Muscle layer of colon (tissue), 2 donors: ENCODE data around the gene LRMDA.

Source experiments
- H3K27ac ChIP-seq: one replicate; pipeline ENCODE4 v1.7.0; 2013; ENCODE audit warnings: low read depth, mild to moderate bottlenecking, low read length, moderate library complexity
- H3K27me3 ChIP-seq, 2 donors: one replicate each; pipeline ENCODE4 v1.7.0; 2013; ENCODE audit warnings: low read length in 2 of 2, mild to moderate bottlenecking in 2 of 2; ENCODE audit not compliant: insufficient read depth in 2 of 2, control insufficient read depth in 1 of 2
- H3K36me3 ChIP-seq: one replicate; pipeline ENCODE4 v1.7.0; 2013; ENCODE audit warnings: mild to moderate bottlenecking, low read length; ENCODE audit not compliant: insufficient read depth
- H3K4me1 ChIP-seq: one replicate; pipeline ENCODE4 v1.7.0; 2013; ENCODE audit warnings: mild to moderate bottlenecking, low read length; ENCODE audit not compliant: insufficient read depth
- H3K4me3 ChIP-seq, 2 donors: one replicate each; pipeline ENCODE4 v1.7.0; 2013; ENCODE audit warnings: low read length in 2 of 2, low read depth in 1 of 2, mild to moderate bottlenecking in 1 of 2, moderate library complexity in 1 of 2
- H3K9ac ChIP-seq: one replicate; pipeline ENCODE4 v1.7.0; 2013; ENCODE audit warnings: low read length
- H3K9me3 ChIP-seq: one replicate; pipeline ENCODE4 v1.7.0; 2013; ENCODE audit warnings: mild to moderate bottlenecking, low read length
- donor health status: abdominal sarcoma.
- donor health status: Adenocarcinoma of cecum.

LRMDA gene

GRCh38 chr10:75722020-75722419 is 290.6 kb downstream of the LRMDA start:
- Histone ChIP-seq H3K27me3 (no peaks in the 10 kb centered on the region), H3K4me3 (no peak overlapping the region), H3K4me1 (no peaks in the 10 kb centered on the region), H3K9ac (no peak overlapping the region), H3K27ac (no peak overlapping the region), H3K9me3 (no peaks in the 10 kb centered on the region), H3K36me3 (no peaks in the 10 kb centered on the region)

DNA sequence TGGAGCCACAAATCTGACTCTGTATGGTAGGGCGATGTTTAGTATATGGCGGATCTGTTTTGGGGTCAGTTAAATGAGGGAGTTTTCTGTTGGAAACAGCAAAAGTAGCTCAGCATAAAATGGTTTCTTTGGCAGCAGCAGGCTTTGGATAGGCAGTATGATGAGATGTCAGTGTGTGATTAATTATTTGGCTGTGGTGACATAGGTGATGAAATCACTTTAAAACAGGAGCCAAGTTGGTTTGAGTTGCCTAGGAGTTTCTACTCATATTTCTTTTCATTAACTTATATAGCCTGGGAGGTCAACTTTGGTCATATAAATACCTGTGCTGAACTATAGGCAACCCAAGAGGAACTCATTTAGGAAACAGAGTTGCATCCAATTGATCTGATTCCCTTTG is 291.2 kb downstream of the LRMDA start:
- no peak overlapping the region for H3K27ac ChIP-seq
- no peaks in the 10 kb centered on the region for H3K9me3 ChIP-seq
- H3K4me3 ChIP-seq = no peak overlapping the region
- H3K27me3 ChIP-seq = no peaks in the 10 kb centered on the region
- no peaks in the 10 kb centered on the region for H3K36me3 ChIP-seq
- H3K4me1 ChIP-seq = no peaks in the 10 kb centered on the region
- no peak overlapping the region for H3K9ac ChIP-seq

GRCh38 chr10:75723319-75723980 is 292.0 kb downstream of the LRMDA start:
- no peak overlapping the region for H3K27ac ChIP-seq
- H3K36me3 ChIP-seq = no peaks in the 10 kb centered on the region
- H3K27me3 ChIP-seq = no peaks in the 10 kb centered on the region
- no peak overlapping the region for H3K9ac ChIP-seq
- no peaks in the 10 kb centered on the region for H3K4me1 ChIP-seq
- no peaks in the 10 kb centered on the region for H3K9me3 ChIP-seq
- H3K4me3 ChIP-seq = no peak overlapping the region

DNA sequence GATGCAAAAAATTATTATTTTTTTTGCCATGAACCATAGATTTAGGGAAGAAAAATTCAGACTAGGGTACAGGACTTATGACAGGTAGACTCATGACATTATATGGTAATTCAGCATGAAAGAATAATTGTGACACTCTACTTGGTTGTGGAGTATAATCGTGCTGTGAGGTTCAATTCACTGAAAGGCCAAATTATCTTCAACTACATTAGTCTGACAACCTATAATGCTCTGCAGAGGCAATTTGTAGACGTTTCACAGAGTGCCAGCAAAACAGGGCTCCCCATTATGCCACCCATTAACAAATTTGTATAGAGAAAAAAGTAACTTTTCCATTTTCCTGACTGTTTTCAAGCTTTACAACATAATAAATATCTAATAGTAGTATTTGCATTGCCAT is 292.6 kb downstream of the LRMDA start:
- H3K27ac ChIP-seq = no peak overlapping the region
- no peak overlapping the region for H3K9ac ChIP-seq
- H3K27me3 ChIP-seq = no peaks in the 10 kb centered on the region
- no peaks in the 10 kb centered on the region for H3K36me3 ChIP-seq
- H3K4me3 ChIP-seq = no peak overlapping the region
- H3K4me1 ChIP-seq = no peaks in the 10 kb centered on the region
- no peaks in the 10 kb centered on the region for H3K9me3 ChIP-seq

GRCh38 chr10:75726522-75727483 is 295.4 kb downstream of the LRMDA start:
- no peaks in the 10 kb centered on the region for H3K36me3 ChIP-seq
- H3K27me3 ChIP-seq = no peaks in the 10 kb centered on the region
- H3K9me3 ChIP-seq = no peaks in the 10 kb centered on the region
- H3K9ac ChIP-seq = no peak overlapping the region
- H3K4me1 ChIP-seq = no peaks in the 10 kb centered on the region
- no peak overlapping the region for H3K27ac ChIP-seq
- no peak overlapping the region for H3K4me3 ChIP-seq

- Histone ChIP-seq H3K9me3 (no peaks in the 10 kb centered on the region), H3K27me3 (no peaks in the 10 kb centered on the region), H3K4me1 (no peaks in the 10 kb centered on the region), H3K9ac (no peak overlapping the region), H3K27ac (no peak overlapping the region), H3K36me3 (no peaks in the 10 kb centered on the region), H3K4me3 (no peak overlapping the region)
These were observed 299.4 kb downstream of the LRMDA start for GRCh38 chr10:75730847-75731246.

DNA sequence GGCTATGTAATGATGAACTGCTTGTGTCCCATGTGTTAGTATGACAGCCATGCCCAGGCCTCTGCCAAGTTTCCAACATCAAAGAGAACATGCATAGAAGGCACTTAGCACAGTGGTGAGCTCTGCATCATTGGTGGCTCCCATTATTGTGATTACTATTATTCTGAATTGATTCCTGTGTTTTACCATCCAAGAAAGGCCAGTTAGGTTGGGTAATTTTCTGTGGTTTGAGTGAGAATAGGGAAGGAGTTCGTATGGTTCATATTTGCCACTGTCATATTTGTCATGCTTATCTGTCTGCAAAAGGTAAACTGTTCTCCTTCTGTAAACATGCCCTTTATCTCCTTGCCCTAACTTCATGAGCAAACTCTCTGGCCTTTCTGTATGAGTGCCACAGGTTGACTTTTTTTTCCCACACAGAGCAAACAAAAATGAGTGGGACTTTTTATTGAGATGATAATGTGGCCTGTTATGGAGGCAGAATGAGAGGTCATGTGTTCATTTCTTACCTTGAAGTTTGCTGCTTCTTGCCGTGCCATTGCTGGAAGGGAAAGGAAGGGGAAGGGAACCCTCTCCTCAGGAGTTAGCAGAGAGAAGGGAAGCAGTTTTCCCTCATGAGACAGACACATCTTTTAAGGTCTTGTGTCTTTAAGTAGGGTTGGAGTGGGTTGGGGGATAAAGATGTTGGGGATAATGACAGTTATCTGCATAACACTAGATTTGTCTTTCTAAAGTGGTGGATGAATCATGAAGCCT is 301.9 kb downstream of the LRMDA start:
- Histone ChIP-seq H3K9ac (no peak overlapping the region), H3K27ac (no peak overlapping the region), H3K9me3 (no peaks in the 10 kb centered on the region), H3K27me3 (no peaks in the 10 kb centered on the region), H3K36me3 (no peaks in the 10 kb centered on the region), H3K4me3 (no peak overlapping the region), H3K4me1 (no peaks in the 10 kb centered on the region)

- Histone ChIP-seq H3K9ac (no peak overlapping the region), H3K27ac (no peak overlapping the region), H3K27me3 (no peaks in the 10 kb centered on the region), H3K4me3 (no peak overlapping the region), H3K4me1 (no peaks in the 10 kb centered on the region), H3K36me3 (no peaks in the 10 kb centered on the region), H3K9me3 (peaks cover 3% of the 10 kb centered on the region)
These were observed 304.8 kb downstream of the LRMDA start for GRCh38 chr10:75736151-75736640.

DNA sequence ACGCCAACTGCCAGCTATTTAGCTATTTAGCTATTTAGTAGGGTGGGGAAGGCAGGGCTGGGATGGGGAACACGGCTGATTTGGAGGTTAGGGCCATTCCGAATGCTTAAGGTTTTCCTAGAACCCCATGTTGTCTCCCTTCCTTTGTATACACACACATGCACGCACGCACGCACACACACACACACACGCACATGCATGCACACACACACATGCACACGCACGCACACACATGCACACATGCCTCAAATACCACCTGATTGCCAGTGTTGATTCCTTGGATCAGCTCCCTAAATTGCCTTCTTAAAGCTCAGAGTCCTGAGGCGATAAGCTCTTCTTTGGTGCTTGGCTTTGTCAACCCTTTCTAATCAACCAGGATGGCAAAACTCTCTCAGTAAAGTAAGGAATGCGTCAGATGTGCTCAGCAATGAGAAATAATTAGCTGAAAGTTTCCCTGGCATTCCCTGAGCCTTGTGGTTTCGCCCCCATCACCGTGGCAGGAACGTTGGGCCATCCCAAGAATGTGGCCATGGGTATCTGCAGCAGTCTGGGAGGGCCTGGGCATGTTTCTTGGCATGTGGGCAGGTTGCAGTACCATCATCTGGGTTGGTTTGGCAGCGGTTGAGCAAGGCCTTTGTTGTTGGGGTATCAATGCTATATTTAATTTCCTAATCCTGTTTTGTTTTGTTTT is 305.6 kb downstream of the LRMDA start:
- Histone ChIP-seq H3K9me3 (peaks cover 5% of the 10 kb centered on the region), H3K36me3 (no peaks in the 10 kb centered on the region), H3K27me3 (no peaks in the 10 kb centered on the region), H3K9ac (no peak overlapping the region), H3K27ac (no peak overlapping the region), H3K4me3 (no peak overlapping the region), H3K4me1 (no peaks in the 10 kb centered on the region)

DNA sequence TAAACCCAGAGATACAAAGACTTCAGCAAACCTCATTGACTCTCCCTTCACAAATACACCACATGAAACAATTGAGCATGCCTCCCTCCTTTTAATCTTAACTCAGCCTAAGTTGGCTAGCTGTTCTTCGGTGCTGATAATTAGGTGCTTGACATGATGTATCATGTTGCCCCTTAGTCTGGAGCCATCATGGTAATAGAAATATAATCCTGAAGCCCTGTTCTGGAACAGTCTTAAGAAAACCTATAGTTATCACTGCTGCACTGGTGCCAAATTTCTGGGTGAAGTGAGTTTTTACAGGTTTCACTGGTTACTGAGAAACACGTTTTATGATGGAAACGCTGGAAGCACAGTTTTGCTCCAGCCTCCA is 306.1 kb downstream of the LRMDA start:
- Histone ChIP-seq H3K27me3 (no peaks in the 10 kb centered on the region), H3K27ac (no peak overlapping the region), H3K4me1 (no peaks in the 10 kb centered on the region), H3K36me3 (no peaks in the 10 kb centered on the region), H3K4me3 (no peak overlapping the region), H3K9me3 (peaks cover 5% of the 10 kb centered on the region), H3K9ac (no peak overlapping the region)

- H3K9me3 ChIP-seq = peaks cover 5% of the 10 kb centered on the region
- no peak overlapping the region for H3K27ac ChIP-seq
- H3K4me3 ChIP-seq = no peak overlapping the region
- H3K36me3 ChIP-seq = no peaks in the 10 kb centered on the region
- no peaks in the 10 kb centered on the region for H3K27me3 ChIP-seq
- H3K9ac ChIP-seq = no peak overlapping the region
- H3K4me1 ChIP-seq = no peaks in the 10 kb centered on the region
These were observed 307.5 kb downstream of the LRMDA start for GRCh38 chr10:75738924-75739323.
